GM12878 (cell line): Measurements from ENCODE around the gene YY1. TPM values are rescaled to one million over a fixed set of nuclear protein-coding genes. Genes with fewer than 3 reads are reported as not detected.

Source experiments
- ATAC-seq: fragments of 200-7000 bp; cut with Tn5 transposase; 3 replicates; pipeline ENCODE4 v1.9.1; 2020; ENCODE audit warnings: mild to moderate bottlenecking, moderate library complexity
- BruUV-seq: library from RNA; stranded (reverse); fragments of 400-500 nt; replicated peaks from 2 replicates; lab custom pipeline; 2021; lab: Mats Ljungman, UMichigan
- CTCF ChIA-PET: fragments of 300-600 bp; sonication (Branson Sonifier 250); formaldehyde crosslinking; extraction: SDS; loops from one replicate; lab custom pipeline; 2021; ENCODE audit warnings: inconsistent platforms; lab: Yijun Ruan, JAX
- POLR2A ChIA-PET: fragments of 350-600 bp; formaldehyde crosslinking; extraction: SDS; loops from one replicate; lab custom pipeline; 2021; ENCODE audit warnings: inconsistent platforms; lab: Charles Lee
- RAD21 ChIA-PET: fragments of 300-600 bp; sonication (Branson Sonifier 250); formaldehyde crosslinking; loops from one replicate; lab custom pipeline; 2023; ENCODE audit warnings: antibody characterized with exemption; ENCODE audit not compliant: unreplicated experiment; lab: Charles Lee
- SMC1A ChIA-PET: fragments of 300-600 bp; sonication (Branson Sonifier 250); formaldehyde crosslinking; loops from one replicate; lab custom pipeline; 2023; ENCODE audit not compliant: unreplicated experiment, uncharacterized antibody; lab: Charles Lee
- DNase-seq: peaks from one replicate; pipeline ENCODE4 v3.0.0-alpha.2; 2011; ENCODE audit warnings: low read depth, low spot score
- FAIRE-seq: peaks from 3 replicates; lab custom pipeline; 2011; peaks lifted over from hg19 to GRCh38; lab: Jason Lieb, UNC
- H2AFZ ChIP-seq: 2 replicates; pipeline ENCODE4 v1.6.0; 2011; ENCODE audit warnings: low read depth, low read length, control low read depth; ENCODE audit not compliant: control insufficient read depth
- H3K27ac ChIP-seq: 2 replicates; pipeline ENCODE4 v1.5.1; 2011; ENCODE audit warnings: control low read depth; ENCODE audit not compliant: control insufficient read depth, insufficient read depth
- H3K27me3 ChIP-seq, 2 experiments: replicated peaks in 1 of 2; 2 replicates each; pipeline versions ENCODE4 v1.6.0 to v1.6.1; 2011; ENCODE audit warnings: low read length in 1 of 2; ENCODE audit not compliant: control insufficient read depth in 2 of 2, insufficient read depth in 2 of 2
- H3K36me3 ChIP-seq, 2 experiments: 2 replicates each; pipeline ENCODE4 v1.5.1; 2011; ENCODE audit warnings: low read length in 1 of 2; ENCODE audit not compliant: control insufficient read depth in 2 of 2, insufficient read depth in 2 of 2
- H3K4me1 ChIP-seq: 2 replicates; pipeline ENCODE4 v1.6.1; 2011; ENCODE audit warnings: mild to moderate bottlenecking, low read length, moderate library complexity, mixed read lengths; ENCODE audit not compliant: control insufficient read depth, insufficient read depth
- H3K4me2 ChIP-seq: 2 replicates; pipeline ENCODE4 v1.6.0; 2011; ENCODE audit warnings: control low read depth; ENCODE audit not compliant: control insufficient read depth, insufficient read depth
- H3K4me3 ChIP-seq: fragments of 200-600 bp; sonication (generic); 2 replicates; pipeline ENCODE4 v1.5.1; 2016
- H3K79me2 ChIP-seq: 2 replicates; pipeline ENCODE4 v1.6.0; 2011; ENCODE audit warnings: low read length; ENCODE audit not compliant: control insufficient read depth, insufficient read depth
- H3K9ac ChIP-seq: 2 replicates; pipeline ENCODE4 v1.8.0; 2011; ENCODE audit warnings: low read length, control low read depth, mixed read lengths; ENCODE audit not compliant: control insufficient read depth, insufficient read depth
- H3K9me3 ChIP-seq: replicated peaks from 3 replicates; pipeline ENCODE4 v1.5.1; 2011; ENCODE audit warnings: mild to moderate bottlenecking, low read length; ENCODE audit not compliant: control insufficient read depth, insufficient read depth
- H4K20me1 ChIP-seq: 2 replicates; pipeline ENCODE4 v1.6.0; 2011; ENCODE audit not compliant: control insufficient read depth, insufficient read depth
- ATF3 ChIP-seq: IDR thresholded peaks from 2 replicates; pipeline ENCODE4 v1.6.1; 2011; ENCODE audit warnings: low read depth, mild to moderate bottlenecking, low read length, moderate library complexity, borderline replicate concordance; ENCODE audit errors: extremely low read depth
- BHLHE40 ChIP-seq, 2 experiments: fragments of 450-650 bp in 1 of 2; IDR thresholded peaks; 2 replicates each; pipeline ENCODE4 v1.6.1; 2011 to 2017; ENCODE audit warnings: low read depth in 2 of 2, borderline replicate concordance in 1 of 2, improper control_type of control experiment in 1 of 2, low read length in 1 of 2, mild to moderate bottlenecking in 1 of 2
- CBX3 ChIP-seq: fragments of 200-600 bp; sonication (generic); IDR thresholded peaks from 2 replicates; pipeline ENCODE4 v1.6.1; 2016; ENCODE audit warnings: low read depth, borderline replicate concordance
- ELK1 ChIP-seq: IDR thresholded peaks from 2 replicates; pipeline ENCODE4 v1.6.1; 2012; ENCODE audit warnings: low read depth, low read length, improper control_type of control experiment
- ESRRA ChIP-seq: IDR thresholded peaks from 2 replicates; pipeline ENCODE4 v1.6.1; 2012; ENCODE audit warnings: mild to moderate bottlenecking, low read length, improper control_type of control experiment
- FOS ChIP-seq: IDR thresholded peaks from 3 replicates; pipeline ENCODE4 v1.6.1; 2011; ENCODE audit warnings: borderline replicate concordance; ENCODE audit not compliant: insufficient read length; ENCODE audit errors: extremely low read depth
- FOXK2 ChIP-seq: fragments of 450-650 bp; IDR thresholded peaks from 2 replicates; pipeline ENCODE4 v1.6.1; 2017; ENCODE audit warnings: mild to moderate bottlenecking, moderate library complexity
- FOXM1 ChIP-seq: IDR thresholded peaks from 2 replicates; pipeline ENCODE4 v1.6.1; 2012; ENCODE audit warnings: low read depth, mild to moderate bottlenecking, inconsistent platforms, low read length, moderate library complexity
- IRF4 ChIP-seq: IDR thresholded peaks from 2 replicates; pipeline ENCODE4 v1.6.1; 2011; ENCODE audit warnings: low read depth, low read length
- KDM1A ChIP-seq: fragments of 200-600 bp; sonication (generic); IDR thresholded peaks from 2 replicates; pipeline ENCODE4 v1.6.1; 2016; ENCODE audit warnings: borderline replicate concordance
- MAX ChIP-seq: IDR thresholded peaks from 2 replicates; pipeline ENCODE4 v1.6.1; 2012; ENCODE audit warnings: low read depth, low read length, improper control_type of control experiment
- MEF2B ChIP-seq: fragments of 450-650 bp; IDR thresholded peaks from 2 replicates; pipeline ENCODE4 v1.6.1; 2018; ENCODE audit warnings: mild to moderate bottlenecking, moderate library complexity; ENCODE audit not compliant: partially characterized antibody, poor library complexity, severe bottlenecking
- POU2F2 ChIP-seq: IDR thresholded peaks from 3 replicates; pipeline ENCODE4 v1.6.1; 2011; ENCODE audit warnings: low read depth, mild to moderate bottlenecking, low read length, borderline replicate concordance
- RAD21 ChIP-seq: IDR thresholded peaks from 2 replicates; pipeline ENCODE4 v1.6.1; 2011; ENCODE audit warnings: mild to moderate bottlenecking, low read depth, low read length, moderate library complexity; ENCODE audit not compliant: insufficient read depth
- STAT3 ChIP-seq: IDR thresholded peaks from 2 replicates; pipeline ENCODE4 v1.6.1; 2011; ENCODE audit warnings: low read depth, low read length, improper control_type of control experiment
- WGBS: methylation state at CpG from one replicate; pipeline ENCODE4 v1.1.6; 2016; ENCODE audit warnings: low lambda C conversion rate; ENCODE audit not compliant: insufficient replicate concordance, insufficient coverage; ENCODE audit errors: missing lambda C conversion rate; 5-methylcytosine and 5-hydroxymethylcytosine counted together
- in situ Hi-C: fragments of 300-500 bp; cut with MboI; formaldehyde crosslinking; loops from 9 replicates; pipeline ENCODE4 v1.14.3; 2018; ENCODE audit warnings: mixed read lengths
- intact Hi-C: fragments of 100-400 bp; cut with micrococcal nuclease; formaldehyde crosslinking; loops from one replicate; pipeline ENCODE4 v1.14.2; 2022; ENCODE audit not compliant: unreplicated experiment
- polyA plus RNA-seq, 11 experiments: library from polyadenylated mRNA; depleted of rRNA in 4 of 11; unstranded in 6 of 11; stranded (reverse) in 5 of 11; fragments of >200 nt; fragmentation: Nextera tagmentation in 4 of 11; fragmentation: Illumina TruSeq in 1 of 11; extraction: Ambion mirVana in 4 of 11; extraction: Trizol in 1 of 11; gene quantifications; 1 replicate in 1 of 11; 2 replicates in 10 of 11; pipeline versions ENCODE4 v1.2.1 to v1.2.3, GENCODE V29; 2011 to 2016; ENCODE audit warnings: inconsistent platforms in 2 of 11, missing spikeins in 2 of 11, low read depth in 1 of 11
- total RNA-seq, 4 experiments: library from RNA; depleted of rRNA in 3 of 4; stranded (reverse); fragments of >200 nt in 3 of 4; fragmentation: Illumina TruSeq in 1 of 4; extraction: Trizol in 1 of 4; gene quantifications; 2 replicates each; pipeline versions ENCODE4 v1.2.1 to v1.2.3, GENCODE V29; 2013 to 2021

The YY1 gene
- total and polyA plus RNA-seq, 10 of the 15 experiments (the other 5 are each of a cell fraction or from before 2014, with no cell fraction given): 23.7 to 74.0 (median 39.9) TPM

- TF ChIP-seq MAX (no peak), ATF3 (no peak), MEF2B (no peak), IRF4 (no peak), KDM1A (no peak), FOXM1 (no peak), BHLHE40 (IDR thresholded peaks at IDR 0.05; ENCODE audit: borderline replicate concordance in 1 of 2, low read depth in 2 of 2, low read length in 1 of 2) (peak; percentile 23 to 89; a peak in 3 of 4 replicates)
These were observed at the start of gene YY1 (continued) for GRCh38 chr14:100238419-100239210.

GRCh38 chr14:100190126-100190525 lies 48.8 kb upstream of the YY1 start:
- SMC1A ChIA-PET: no interaction called here
- H3K9ac ChIP-seq: no peak overlapping the region
- in situ Hi-C loops (no loop called here), intact Hi-C loops (loop anchor here (5.0 kb wide), 1 partner anchor 83 kb away; no protein-coding TSS in a partner anchor)
- 30% methylated on average over 1 of the region's 1 CpG for WGBS
- H3K4me1 ChIP-seq: peaks cover 11% of the 10 kb centered on the region
- no peaks in the 10 kb centered on the region for H4K20me1 ChIP-seq
- H3K27ac ChIP-seq: no peak overlapping the region
- no peaks in the 10 kb centered on the region for H3K27me3 ChIP-seq
- no peak for TF ChIP-seq ESRRA
- TF ChIP-seq POU2F2: no peak
- TF ChIP-seq FOS: no peak
- no peak for TF ChIP-seq FOXK2
- TF ChIP-seq STAT3: no peak
- TF ChIP-seq ELK1: no peak
- TF ChIP-seq CBX3: no peak
- no peak for TF ChIP-seq RAD21
- H3K4me2 ChIP-seq: no peak overlapping the region
- ATAC-seq: no peak
- no peak for FAIRE-seq
- H3K4me3 ChIP-seq: no peak overlapping the region
- CTCF ChIA-PET: interaction anchor here (4.4 kb wide), 1 partner anchor 208 kb away, joined by 42 read pairs; no protein-coding TSS in a partner anchor
- POLR2A ChIA-PET: no interaction called here
- RAD21 ChIA-PET: interaction anchor here (0.7 kb wide), 1 partner anchor 132 kb away, joined by 3 read pairs; no protein-coding TSS in a partner anchor
- H2AFZ ChIP-seq: no peak overlapping the region
- no peaks in the 10 kb centered on the region for H3K36me3 ChIP-seq
- no peaks in the 10 kb centered on the region for H3K79me2 ChIP-seq
- no peak for DNase-seq
- no peaks in the 10 kb centered on the region for H3K9me3 ChIP-seq
- BruUV-seq: no TSS peak
